Measurements from ENCODE around the gene NFE2L2. TPM values are rescaled to one million over a fixed set of nuclear protein-coding genes. Genes with fewer than 3 reads are reported as not detected.

NFE2L2 gene
- total and polyA plus RNA-seq, 9 of the 15 experiments (the other 6 are each of a cell fraction or from before 2014, with no cell fraction given): 29.3 to 120 (median 59.3) TPM

DNA sequence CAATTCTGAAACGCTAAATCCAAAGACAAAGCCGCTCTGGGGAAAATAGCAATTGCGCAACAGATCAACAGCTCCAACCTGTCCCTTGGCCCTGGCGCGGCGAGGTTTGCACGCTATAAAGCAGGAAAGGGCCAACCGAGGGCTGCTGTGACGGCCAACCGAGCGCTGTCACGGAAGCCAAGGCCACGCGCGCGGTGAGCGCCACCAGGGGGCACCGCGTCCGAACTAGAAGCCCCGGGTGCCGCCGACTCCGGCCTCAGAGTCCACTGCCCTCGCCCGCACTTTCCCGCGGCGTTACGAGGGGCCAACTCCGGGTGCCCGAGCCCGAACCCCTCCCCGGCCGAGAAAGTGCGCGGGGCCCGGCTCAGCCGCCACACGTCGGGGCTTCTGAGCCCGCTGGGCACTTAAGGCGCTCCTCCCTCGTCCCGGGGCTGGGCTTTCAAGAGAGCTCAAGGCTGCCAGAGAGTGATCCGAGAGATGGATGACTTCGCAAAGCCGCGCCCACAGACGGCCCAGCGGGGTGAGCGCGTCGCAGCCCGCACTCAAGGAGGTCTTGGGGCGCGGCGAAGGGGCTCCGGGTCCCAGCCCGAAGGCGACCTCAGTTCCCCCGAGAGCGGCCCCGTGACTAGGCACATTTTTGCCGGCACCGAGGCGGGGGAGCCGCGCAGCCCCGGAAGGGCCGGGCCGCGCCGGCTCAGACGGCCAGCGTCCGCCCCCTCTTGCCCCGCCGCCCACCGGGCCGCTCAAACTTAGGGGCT, 897 bp downstream of the NFE2L2 start (continued):
- TF ChIP-seq JUNB (CRISPR knock-in tag; conservative IDR thresholded peaks at IDR 0.05) (no peak), ZNF124 (CRISPR knock-in tag; IDR thresholded peaks at IDR 0.05) (peak; percentile 82; the same call in 1 of the 2 replicates), GABPA (tag; conservative IDR thresholded peaks at IDR 0.05; ENCODE audit: low read depth) (peak; percentile 70), NCOA1 (IDR thresholded peaks at IDR 0.05; ENCODE audit: low read depth) (0 out of 2 replicates have a peak, but pooled peaks have one; percentile 49), ZNF282 (CRISPR knock-in tag; IDR thresholded peaks at IDR 0.05) (peak; percentile 95), SMARCB1 (IDR thresholded peaks at IDR 0.05; ENCODE audit: insufficient read length, low read depth) (no peak), ZNF75A (CRISPR knock-in tag; IDR thresholded peaks at IDR 0.05) (no peak), CREB1 (IDR thresholded peaks at IDR 0.05) (peak; percentile 75), CREB1 (CRISPR knock-in tag; IDR thresholded peaks at IDR 0.05) (peak; percentile 93), ELF2 (CRISPR knock-in tag; IDR thresholded peaks at IDR 0.05) (peak; percentile 80), SIN3A (IDR thresholded peaks at IDR 0.05; ENCODE audit: borderline replicate concordance in 2 of 2, control insufficient read depth in 1 of 2, low read depth in 2 of 2, low read length in 2 of 2) (peak; percentile 97 to 98), HNRNPK (IDR thresholded peaks at IDR 0.05; ENCODE audit: low read depth, low read length, poor library complexity, severe bottlenecking) (no peak), TBL1XR1 (IDR thresholded peaks at IDR 0.05; ENCODE audit: low read length in 2 of 2) (peak; percentile 71 to 81; a peak in 3 of 4 replicates)
- TF ChIP-seq, protein P1, sequence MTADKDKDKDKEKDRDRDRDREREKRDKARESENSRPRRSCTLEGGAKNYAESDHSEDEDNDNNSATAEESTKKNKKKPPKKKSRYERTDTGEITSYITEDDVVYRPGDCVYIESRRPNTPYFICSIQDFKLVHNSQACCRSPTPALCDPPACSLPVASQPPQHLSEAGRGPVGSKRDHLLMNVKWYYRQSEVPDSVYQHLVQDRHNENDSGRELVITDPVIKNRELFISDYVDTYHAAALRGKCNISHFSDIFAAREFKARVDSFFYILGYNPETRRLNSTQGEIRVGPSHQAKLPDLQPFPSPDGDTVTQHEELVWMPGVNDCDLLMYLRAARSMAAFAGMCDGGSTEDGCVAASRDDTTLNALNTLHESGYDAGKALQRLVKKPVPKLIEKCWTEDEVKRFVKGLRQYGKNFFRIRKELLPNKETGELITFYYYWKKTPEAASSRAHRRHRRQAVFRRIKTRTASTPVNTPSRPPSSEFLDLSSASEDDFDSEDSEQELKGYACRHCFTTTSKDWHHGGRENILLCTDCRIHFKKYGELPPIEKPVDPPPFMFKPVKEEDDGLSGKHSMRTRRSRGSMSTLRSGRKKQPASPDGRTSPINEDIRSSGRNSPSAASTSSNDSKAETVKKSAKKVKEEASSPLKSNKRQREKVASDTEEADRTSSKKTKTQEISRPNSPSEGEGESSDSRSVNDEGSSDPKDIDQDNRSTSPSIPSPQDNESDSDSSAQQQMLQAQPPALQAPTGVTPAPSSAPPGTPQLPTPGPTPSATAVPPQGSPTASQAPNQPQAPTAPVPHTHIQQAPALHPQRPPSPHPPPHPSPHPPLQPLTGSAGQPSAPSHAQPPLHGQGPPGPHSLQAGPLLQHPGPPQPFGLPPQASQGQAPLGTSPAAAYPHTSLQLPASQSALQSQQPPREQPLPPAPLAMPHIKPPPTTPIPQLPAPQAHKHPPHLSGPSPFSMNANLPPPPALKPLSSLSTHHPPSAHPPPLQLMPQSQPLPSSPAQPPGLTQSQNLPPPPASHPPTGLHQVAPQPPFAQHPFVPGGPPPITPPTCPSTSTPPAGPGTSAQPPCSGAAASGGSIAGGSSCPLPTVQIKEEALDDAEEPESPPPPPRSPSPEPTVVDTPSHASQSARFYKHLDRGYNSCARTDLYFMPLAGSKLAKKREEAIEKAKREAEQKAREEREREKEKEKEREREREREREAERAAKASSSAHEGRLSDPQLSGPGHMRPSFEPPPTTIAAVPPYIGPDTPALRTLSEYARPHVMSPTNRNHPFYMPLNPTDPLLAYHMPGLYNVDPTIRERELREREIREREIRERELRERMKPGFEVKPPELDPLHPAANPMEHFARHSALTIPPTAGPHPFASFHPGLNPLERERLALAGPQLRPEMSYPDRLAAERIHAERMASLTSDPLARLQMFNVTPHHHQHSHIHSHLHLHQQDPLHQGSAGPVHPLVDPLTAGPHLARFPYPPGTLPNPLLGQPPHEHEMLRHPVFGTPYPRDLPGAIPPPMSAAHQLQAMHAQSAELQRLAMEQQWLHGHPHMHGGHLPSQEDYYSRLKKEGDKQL (CRISPR knock-in tag; IDR thresholded peaks at IDR 0.05; ENCODE audit: borderline replicate concordance): peak; percentile 88; the same call in 1 of the 2 replicates
- TF ChIP-seq, protein P2, sequence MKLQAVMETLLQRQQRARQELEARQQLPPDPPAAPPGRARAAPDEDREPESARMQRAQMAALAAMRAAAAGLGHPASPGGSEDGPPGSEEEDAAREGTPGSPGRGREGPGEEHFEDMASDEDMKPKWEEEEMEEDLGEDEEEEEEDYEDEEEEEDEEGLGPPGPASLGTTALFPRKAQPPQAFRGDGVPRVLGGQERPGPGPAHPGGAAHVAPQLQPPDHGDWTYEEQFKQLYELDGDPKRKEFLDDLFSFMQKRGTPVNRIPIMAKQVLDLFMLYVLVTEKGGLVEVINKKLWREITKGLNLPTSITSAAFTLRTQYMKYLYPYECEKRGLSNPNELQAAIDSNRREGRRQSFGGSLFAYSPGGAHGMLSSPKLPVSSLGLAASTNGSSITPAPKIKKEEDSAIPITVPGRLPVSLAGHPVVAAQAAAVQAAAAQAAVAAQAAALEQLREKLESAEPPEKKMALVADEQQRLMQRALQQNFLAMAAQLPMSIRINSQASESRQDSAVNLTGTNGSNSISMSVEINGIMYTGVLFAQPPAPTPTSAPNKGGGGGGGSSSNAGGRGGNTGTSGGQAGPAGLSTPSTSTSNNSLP (IDR thresholded peaks at IDR 0.05; ENCODE audit: borderline replicate concordance, low read depth, low read length): peak; percentile 73; the same call in 1 of the 2 replicates
- TF ChIP-seq, protein P3, sequence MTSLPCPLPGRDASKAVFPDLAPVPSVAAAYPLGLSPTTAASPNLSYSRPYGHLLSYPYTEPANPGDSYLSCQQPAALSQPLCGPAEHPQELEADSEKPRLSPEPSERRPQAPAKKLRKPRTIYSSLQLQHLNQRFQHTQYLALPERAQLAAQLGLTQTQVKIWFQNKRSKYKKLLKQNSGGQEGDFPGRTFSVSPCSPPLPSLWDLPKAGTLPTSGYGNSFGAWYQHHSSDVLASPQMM (CRISPR knock-in tag; IDR thresholded peaks at IDR 0.05): no peak
- TF ChIP-seq, protein P4, sequence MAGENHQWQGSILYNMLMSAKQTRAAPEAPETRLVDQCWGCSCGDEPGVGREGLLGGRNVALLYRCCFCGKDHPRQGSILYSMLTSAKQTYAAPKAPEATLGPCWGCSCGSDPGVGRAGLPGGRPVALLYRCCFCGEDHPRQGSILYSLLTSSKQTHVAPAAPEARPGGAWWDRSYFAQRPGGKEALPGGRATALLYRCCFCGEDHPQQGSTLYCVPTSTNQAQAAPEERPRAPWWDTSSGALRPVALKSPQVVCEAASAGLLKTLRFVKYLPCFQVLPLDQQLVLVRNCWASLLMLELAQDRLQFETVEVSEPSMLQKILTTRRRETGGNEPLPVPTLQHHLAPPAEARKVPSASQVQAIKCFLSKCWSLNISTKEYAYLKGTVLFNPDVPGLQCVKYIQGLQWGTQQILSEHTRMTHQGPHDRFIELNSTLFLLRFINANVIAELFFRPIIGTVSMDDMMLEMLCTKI (IDR thresholded peaks at IDR 0.05; ENCODE audit: partially characterized antibody): no peak

Measured in K562 (cell line).